T-cell (primary cell): Measurements from ENCODE around the gene DLGAP1. TPM values are rescaled to one million over a fixed set of nuclear protein-coding genes. Genes with fewer than 3 reads are reported as not detected.

Experiments used
- ATAC-seq, 4 experiments: fragments of 200-7000 bp in 3 of 4; fragments of 150-1000 bp in 1 of 4; cut with Tn5 transposase; replicated peaks in 1 of 4; 1 replicate in 3 of 4; 2 replicates in 1 of 4; pipeline ENCODE4 v1.10.0; 2021; ENCODE audit warnings: moderate library complexity in 3 of 4, mild to moderate bottlenecking in 2 of 4, moderate number of reproducible peaks in 1 of 4
- CTCF ChIA-PET, 2 donors: fragments of 300-600 bp; sonication (Branson Sonifier 250); formaldehyde crosslinking; loops; one replicate each; lab custom pipeline; 2022; ENCODE audit warnings: antibody characterized with exemption in 2 of 2; lab: Charles Lee
- POLR2A ChIA-PET, 2 donors: fragments of 300-600 bp; sonication (Branson Sonifier 250); formaldehyde crosslinking; loops; one replicate each; lab custom pipeline; 2022; ENCODE audit warnings: antibody characterized with exemption in 2 of 2; lab: Charles Lee
- DNase-seq, 35 experiments: peaks; one replicate each; pipeline versions ENCODE4 v3.0.0 to v3.0.0-alpha.2; 2013 to 2023
- H3K27ac ChIP-seq: one replicate; pipeline ENCODE4 v1.5.1; 2013; ENCODE audit warnings: low read length
- H3K27me3 ChIP-seq, 2 experiments: replicated peaks in 1 of 2; 1 replicate in 1 of 2; 2 replicates in 1 of 2; pipeline versions ENCODE4 v1.6.1 to v1.7.0; 2013; ENCODE audit warnings: low read length in 1 of 2, mixed read lengths in 1 of 2; ENCODE audit not compliant: control insufficient read depth in 2 of 2, insufficient read depth in 2 of 2; ENCODE audit errors: extremely low read depth in 1 of 2
- H3K36me3 ChIP-seq, 2 donors: 1 replicate in 1 of 2; 2 replicates in 1 of 2; pipeline versions ENCODE4 v1.6.1 to v1.7.0; 2013; ENCODE audit warnings: low read length in 1 of 2; ENCODE audit not compliant: control insufficient read depth in 2 of 2, insufficient read depth in 1 of 2; ENCODE audit errors: extremely low read depth in 1 of 2
- H3K4me1 ChIP-seq, 2 experiments: 1 replicate in 1 of 2; 2 replicates in 1 of 2; pipeline versions ENCODE4 v1.6.1 to v1.7.0; 2013; ENCODE audit warnings: low read length in 2 of 2, mixed read lengths in 1 of 2; ENCODE audit not compliant: insufficient read depth in 2 of 2, control insufficient read depth in 1 of 2; ENCODE audit errors: extremely low read depth in 1 of 2
- H3K4me3 ChIP-seq, 2 donors: 1 replicate in 1 of 2; 2 replicates in 1 of 2; pipeline versions ENCODE4 v1.5.1 to v1.7.0; 2013; ENCODE audit warnings: mild to moderate bottlenecking in 2 of 2, low read length in 1 of 2, moderate library complexity in 1 of 2; ENCODE audit not compliant: control insufficient read depth in 1 of 2; ENCODE audit errors: extremely low read depth in 1 of 2
- H3K9me3 ChIP-seq: 2 replicates; pipeline ENCODE4 v1.7.0; 2013
- H3K27ac Mint-ChIP-seq, 2 donors: one replicate each; pipeline ENCODE4 v1.8.0; 2020 to 2021; ENCODE audit warnings: mild to moderate bottlenecking in 2 of 2, mixed read lengths in 2 of 2
- H3K27me3 Mint-ChIP-seq, 2 donors: one replicate each; pipeline ENCODE4 v1.8.0; 2021 to 2022; ENCODE audit warnings: mixed read lengths in 2 of 2
- H3K36me3 Mint-ChIP-seq: one replicate; pipeline ENCODE4 v1.8.0; 2021; ENCODE audit warnings: mixed read lengths
- H3K4me1 Mint-ChIP-seq, 3 donors: one replicate each; pipeline ENCODE4 v1.8.0; 2020 to 2022; ENCODE audit warnings: mixed read lengths in 3 of 3, mild to moderate bottlenecking in 1 of 3
- H3K4me3 Mint-ChIP-seq, 3 donors: one replicate each; pipeline ENCODE4 v1.8.0; 2020 to 2022; ENCODE audit warnings: mild to moderate bottlenecking in 3 of 3, mixed read lengths in 3 of 3, moderate library complexity in 3 of 3
- H3K9me3 Mint-ChIP-seq, 3 donors: one replicate each; pipeline ENCODE4 v1.8.0; 2020 to 2022; ENCODE audit warnings: mixed read lengths in 3 of 3
- WGBS: methylation state at CpG from one replicate; pipeline ENCODE4 v1.1.5; 2013; ENCODE audit warnings: missing lambda C conversion rate; ENCODE audit not compliant: insufficient coverage; 5-methylcytosine and 5-hydroxymethylcytosine counted together
- total RNA-seq, 35 experiments: library from RNA in 6 of 35; stranded (reverse) in 6 of 35; fragments of 120-200 nt in 1 of 35; gene quantifications; one replicate each; pipeline versions ENCODE4 v1.2.1 to v1.2.4 and lab custom pipeline; 2013 to 2026

DLGAP1 gene
- total RNA-seq, 5 donors from 2014 or later (not counting 1 experiment from before 2014, with no cell fraction given) = 0.25 to 1.8 (median 0.26) TPM

GRCh38 chr18:3910512-3910911 is 544.6 kb downstream of the DLGAP1 start:
- ChIA-PET CTCF (no interaction called here), POLR2A (no interaction called here)
- H3K36me3 ChIP-seq = no peaks in the 10 kb centered on the region
- peaks cover 0 to 2% of the 10 kb centered on the region in 2 experiments for H3K27me3 ChIP-seq
- H3K9me3 ChIP-seq = no peaks in the 10 kb centered on the region
- no peaks in the 10 kb centered on the region for H3K9me3 Mint-ChIP-seq
- ATAC-seq (no peak), DNase-seq (no peak)
- peaks cover 2 to 4% of the 10 kb centered on the region in 2 donors for H3K27me3 Mint-ChIP-seq
- no peaks in the 10 kb centered on the region for H3K36me3 Mint-ChIP-seq
- no CpG with 5 or more reads among the region's 4 CpGs for WGBS
- H3K4me1 ChIP-seq = no peaks in the 10 kb centered on the region
- no peak overlapping the region for H3K27ac Mint-ChIP-seq
- no peak overlapping the region for H3K4me3 ChIP-seq
- H3K4me3 Mint-ChIP-seq = no peak overlapping the region
- H3K27ac ChIP-seq = no peak overlapping the region
- H3K4me1 Mint-ChIP-seq = no peaks in the 10 kb centered on the region

- ATAC-seq (no peak), DNase-seq (no peak)
- ChIA-PET POLR2A (no interaction called here), CTCF (no interaction called here)
- Mint-ChIP-seq H3K36me3 (no peaks in the 10 kb centered on the region), H3K4me3 (no peak overlapping the region), H3K9me3 (no peaks in the 10 kb centered on the region), H3K4me1 (no peaks in the 10 kb centered on the region), H3K27ac (no peak overlapping the region), H3K27me3 (peaks cover 0 to 4% of the 10 kb centered on the region in 2 donors)
- Histone ChIP-seq H3K4me1 (no peaks in the 10 kb centered on the region), H3K27me3 (peaks cover 0 to 2% of the 10 kb centered on the region in 2 experiments), H3K4me3 (no peak overlapping the region), H3K9me3 (no peaks in the 10 kb centered on the region), H3K27ac (no peak overlapping the region), H3K36me3 (no peaks in the 10 kb centered on the region)
Measured at GRCh38 chr18:3907955-3908354, 547.2 kb downstream of the DLGAP1 start.

- ATAC-seq (no peak), DNase-seq (no peak)
- Mint-ChIP-seq H3K27ac (no peak overlapping the region), H3K36me3 (no peaks in the 10 kb centered on the region), H3K4me3 (no peak overlapping the region), H3K27me3 (peaks cover 1 to 7% of the 10 kb centered on the region in 2 donors), H3K9me3 (peaks cover 0 to 1% (median 0%) of the 10 kb centered on the region in 3 donors), H3K4me1 (no peaks in the 10 kb centered on the region)
- peaks cover 0 to 2% of the 10 kb centered on the region in 2 experiments for H3K27me3 ChIP-seq
- H3K36me3 ChIP-seq = no peaks in the 10 kb centered on the region
- no peak overlapping the region for H3K27ac ChIP-seq
- ChIA-PET CTCF (no interaction called here), POLR2A (no interaction called here)
- H3K9me3 ChIP-seq = no peaks in the 10 kb centered on the region
- 71% methylated on average over 1 of the region's 3 CpGs for WGBS
- no peaks in the 10 kb centered on the region for H3K4me1 ChIP-seq
- H3K4me3 ChIP-seq = no peak overlapping the region
Measured at GRCh38 chr18:3906116-3906750, 548.9 kb downstream of the DLGAP1 start.

- H3K27ac ChIP-seq = no peak overlapping the region
- Mint-ChIP-seq H3K4me3 (no peak overlapping the region), H3K27me3 (peaks cover 10 to 12% of the 10 kb centered on the region in 2 donors), H3K9me3 (peaks cover 0 to 5% (median 0%) of the 10 kb centered on the region in 3 donors), H3K27ac (no peak overlapping the region), H3K36me3 (no peaks in the 10 kb centered on the region), H3K4me1 (no peaks in the 10 kb centered on the region)
- H3K4me3 ChIP-seq = no peak overlapping the region
- H3K27me3 ChIP-seq = peaks cover 0 to 2% of the 10 kb centered on the region in 2 experiments
- H3K4me1 ChIP-seq = no peaks in the 10 kb centered on the region
- no CpG with 5 or more reads among the region's 2 CpGs for WGBS
- no peaks in the 10 kb centered on the region for H3K36me3 ChIP-seq
- DNase-seq (no peak), ATAC-seq (no peak)
- POLR2A ChIA-PET = no interaction called here
- H3K9me3 ChIP-seq = no peaks in the 10 kb centered on the region
- CTCF ChIA-PET = no interaction called here
Measured at GRCh38 chr18:3903337-3903736, 551.8 kb downstream of the DLGAP1 start.

- ATAC-seq (no peak), DNase-seq (no peak)
- Mint-ChIP-seq H3K27me3 (peaks cover 10 to 11% of the 10 kb centered on the region in 2 donors), H3K36me3 (no peaks in the 10 kb centered on the region), H3K4me1 (no peaks in the 10 kb centered on the region), H3K9me3 (peaks cover 0 to 5% (median 0%) of the 10 kb centered on the region in 3 donors), H3K4me3 (no peak overlapping the region), H3K27ac (no peak overlapping the region)
- no peak overlapping the region for H3K27ac ChIP-seq
- no peaks in the 10 kb centered on the region for H3K9me3 ChIP-seq
- no peaks in the 10 kb centered on the region for H3K36me3 ChIP-seq
- H3K4me1 ChIP-seq = no peaks in the 10 kb centered on the region
- ChIA-PET POLR2A (no interaction called here), CTCF (no interaction called here)
- no peak overlapping the region for H3K4me3 ChIP-seq
- WGBS = no CpG with 5 or more reads among the region's 2 CpGs
- peaks cover 0 to 2% of the 10 kb centered on the region in 2 experiments for H3K27me3 ChIP-seq
Measured at GRCh38 chr18:3902676-3903075, 552.4 kb downstream of the DLGAP1 start.

- POLR2A ChIA-PET = no interaction called here
- Histone ChIP-seq H3K4me1 (no peaks in the 10 kb centered on the region), H3K36me3 (no peaks in the 10 kb centered on the region), H3K27ac (no peak overlapping the region), H3K9me3 (no peaks in the 10 kb centered on the region), H3K4me3 (no peak overlapping the region), H3K27me3 (no peaks in the 10 kb centered on the region)
- DNase-seq (no peak), ATAC-seq (no peak)
- no peaks in the 10 kb centered on the region for H3K4me1 Mint-ChIP-seq
- H3K9me3 Mint-ChIP-seq = peaks cover 0 to 5% (median 0%) of the 10 kb centered on the region in 3 donors
- no peak overlapping the region for H3K27ac Mint-ChIP-seq
- CTCF ChIA-PET = no interaction called here
- no peaks in the 10 kb centered on the region for H3K36me3 Mint-ChIP-seq
- 86% methylated on average over 1 of the region's 2 CpGs for WGBS
- H3K27me3 Mint-ChIP-seq = peaks cover 8 to 10% of the 10 kb centered on the region in 2 donors
- H3K4me3 Mint-ChIP-seq = no peak overlapping the region
Measured at GRCh38 chr18:3901811-3902210, 553.3 kb downstream of the DLGAP1 start.
